ENCODE data around the gene PRC1.
"Not testable (repeated sequence)": the region's sequence is repeated elsewhere in the genome, so short reads cannot be mapped to it uniquely, and the experiment has no call there.

The PRC1 gene

DNA sequence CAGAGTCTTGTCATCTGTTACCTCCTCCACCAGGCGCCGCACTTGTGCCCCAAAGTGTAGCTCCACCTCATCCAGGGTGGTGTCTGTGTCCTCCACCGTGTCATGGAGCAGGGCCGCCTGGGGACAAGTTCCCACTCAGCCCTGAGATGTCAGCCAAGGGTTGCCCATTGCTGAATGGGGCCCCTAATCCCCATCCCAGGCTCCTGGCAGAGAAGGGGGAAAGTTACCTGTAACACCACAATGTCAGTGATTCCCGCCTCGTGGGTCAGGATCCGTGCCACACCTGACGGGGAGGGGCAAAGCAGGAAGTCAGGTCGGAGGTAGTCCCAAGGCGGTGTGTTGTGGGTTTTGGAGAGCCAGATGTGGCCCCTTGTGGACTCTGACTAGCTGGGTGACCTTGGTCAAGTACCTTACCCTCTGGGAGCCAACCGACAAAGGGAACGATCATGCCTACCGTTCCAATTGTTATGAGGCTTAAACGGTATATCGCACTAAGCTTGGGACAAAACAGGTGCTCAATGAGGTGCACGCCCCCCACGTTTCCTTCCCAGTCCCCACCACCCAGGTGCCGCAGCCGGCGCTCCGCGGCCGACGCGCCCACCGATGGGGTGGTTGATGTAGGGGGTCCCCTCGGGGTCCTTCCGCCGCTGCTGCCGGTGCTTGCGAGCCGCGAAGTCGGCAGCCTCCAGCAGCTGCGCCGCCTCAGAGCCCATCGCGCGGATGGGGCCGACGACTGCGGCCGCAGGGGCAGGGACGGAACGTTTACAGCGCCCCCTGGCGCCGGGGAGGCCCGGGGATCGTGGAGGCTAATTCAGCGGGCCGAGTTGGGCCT lies 62.3 kb downstream of the PRC1 start, which contains the start of gene HDDC3:
Gene HDDC3 (minus strand): TSS at position 722 of the 832 bp plus-strand sequence. CDS start 9 bp downstream, at position 713.
- peak; percentile 91 for DNase-seq

DNA sequence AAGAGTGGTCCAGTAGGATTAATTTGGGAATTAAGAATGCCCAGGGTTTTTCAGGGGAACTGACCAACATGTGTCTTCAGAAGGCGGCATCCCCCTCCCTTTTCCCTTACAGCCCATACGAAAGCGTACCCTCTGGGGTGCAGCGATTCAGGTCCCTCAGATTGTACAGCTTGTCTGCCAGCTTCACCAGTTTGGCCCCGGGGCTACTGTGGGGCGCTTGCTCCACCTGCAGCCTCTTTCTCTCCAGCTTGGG lies 62.8 kb downstream of the PRC1 start:
- DNase-seq = no peak

DNA sequence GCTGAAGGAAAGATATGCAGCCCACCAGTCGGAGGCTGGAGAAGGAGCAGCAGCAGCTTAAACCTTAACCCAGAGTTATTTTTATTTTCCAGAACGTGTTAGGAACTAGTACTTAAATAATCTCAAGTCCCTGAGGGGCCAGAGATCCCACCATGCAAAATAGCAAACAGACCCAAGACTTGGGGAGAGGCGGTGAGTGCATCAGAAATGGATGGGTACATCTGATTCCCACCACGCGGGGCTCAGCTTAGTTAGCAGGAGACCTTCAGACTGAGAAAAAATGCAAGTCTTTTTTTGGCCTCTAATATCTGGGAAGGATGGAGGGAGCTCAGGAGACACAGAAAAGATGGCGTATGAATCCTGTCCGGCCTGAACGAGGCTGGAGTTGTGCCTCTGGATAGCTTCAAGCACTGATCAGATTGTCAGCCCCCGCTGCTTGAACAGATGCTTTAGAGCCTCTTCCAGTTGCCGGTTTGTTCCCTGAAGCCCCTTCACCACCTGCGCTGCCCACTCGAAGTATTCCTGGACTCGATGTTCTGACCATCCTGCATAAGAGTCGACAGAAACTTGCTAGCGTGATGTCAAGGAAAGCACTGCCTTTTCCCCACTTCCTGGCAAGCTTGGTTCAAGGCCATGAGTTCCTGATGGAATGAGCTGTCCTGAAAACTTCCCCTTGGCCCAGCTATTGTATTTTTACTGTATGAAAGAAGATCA lies 63.3 kb downstream of the PRC1 start:
- DNase-seq = no peak

DNA sequence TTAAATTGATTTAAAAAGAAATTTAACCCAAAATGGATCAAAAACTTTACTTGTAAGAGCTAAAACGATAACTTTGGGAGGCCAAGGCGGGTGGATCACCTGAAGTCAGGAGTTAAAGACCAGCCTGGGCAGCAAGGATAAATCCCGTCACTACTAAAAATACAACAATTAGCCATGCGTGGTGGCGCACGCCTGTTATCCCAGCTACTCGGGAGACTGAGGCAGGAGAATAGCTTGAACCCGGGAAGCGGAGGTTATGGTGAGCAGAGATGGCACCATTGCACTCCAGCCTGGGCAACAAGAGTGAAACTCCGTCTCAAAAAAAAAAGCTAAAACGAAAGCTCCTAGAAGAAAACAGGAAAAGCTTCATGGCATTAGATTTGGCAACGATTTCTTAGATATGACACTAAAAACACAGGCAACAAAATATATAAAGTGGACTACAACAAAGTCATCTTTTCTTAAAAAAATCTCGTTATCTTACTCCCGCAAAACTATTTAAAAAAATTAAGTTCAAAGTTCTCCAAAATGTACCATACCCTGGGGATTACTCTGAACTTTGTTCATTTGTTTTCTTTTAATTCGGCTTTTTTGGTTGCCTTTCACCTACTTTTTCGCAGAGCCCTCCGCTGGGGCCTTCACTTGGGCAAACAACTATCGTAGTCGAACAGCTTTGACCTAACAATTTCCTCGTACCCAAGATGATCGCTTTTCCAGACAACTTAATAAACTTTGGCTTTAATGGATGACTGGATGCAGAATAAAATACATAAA lies 64.9 kb downstream of the PRC1 start:
- no peak for DNase-seq

DNA sequence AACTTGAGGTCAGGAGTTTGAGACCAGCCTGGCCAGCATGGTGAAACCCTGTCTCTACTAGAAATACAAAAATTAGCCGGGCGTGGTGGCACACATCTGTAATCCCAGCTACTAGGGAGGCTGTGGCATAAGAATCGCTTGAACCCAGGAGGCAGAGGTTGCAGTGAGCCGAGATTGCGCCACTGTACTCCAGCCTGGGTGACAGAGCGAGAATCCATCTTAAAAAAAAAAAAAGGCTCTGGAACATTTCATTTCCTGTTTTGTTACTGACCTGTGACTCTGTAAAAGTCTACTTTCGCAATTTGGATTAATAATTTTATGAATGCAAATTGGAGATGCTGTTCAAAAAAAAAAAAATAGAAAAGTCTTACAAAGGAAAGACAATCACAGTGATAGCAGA lies 66.2 kb downstream of the PRC1 start:
- not testable (repeated sequence) for DNase-seq

DNA sequence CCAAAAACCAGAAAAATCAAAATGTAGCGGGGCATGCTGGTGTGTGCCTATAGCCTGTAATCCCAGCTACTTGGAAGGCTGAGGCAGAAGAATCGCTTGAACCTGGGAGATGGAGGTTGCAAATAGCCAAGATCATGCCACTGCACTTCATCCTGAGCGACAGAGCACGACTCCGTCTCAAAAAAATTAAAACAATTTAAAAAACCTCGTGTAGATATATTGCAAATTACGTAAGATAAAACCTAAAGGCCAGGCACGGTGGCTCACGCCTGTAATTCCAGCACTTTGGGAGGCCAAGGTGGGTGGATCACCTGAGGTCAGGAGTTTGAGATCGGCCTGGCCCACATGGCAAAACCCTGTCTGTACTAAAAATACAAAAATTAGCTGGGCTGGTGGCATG lies 67.6 kb downstream of the PRC1 start:
- not testable (repeated sequence) for DNase-seq

DNA sequence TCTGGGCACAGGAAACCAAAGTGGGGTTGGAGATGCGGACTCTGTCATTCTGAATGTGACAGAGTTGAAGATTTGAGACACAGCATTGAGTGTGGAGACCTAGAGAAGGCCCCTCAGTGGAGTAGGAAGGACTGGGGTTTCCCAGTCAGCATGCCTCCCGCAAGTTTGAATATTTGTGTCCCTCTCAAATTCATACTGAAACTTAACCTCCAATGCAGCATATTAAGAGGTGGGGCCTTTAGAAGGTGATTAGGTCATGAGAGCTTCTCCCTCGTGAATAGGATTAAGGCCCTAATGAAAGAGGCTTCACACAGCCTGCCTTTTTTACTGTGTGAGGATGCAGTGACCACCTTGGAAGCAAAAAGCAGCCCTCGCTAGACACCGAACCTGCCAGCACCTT lies 70.0 kb downstream of the PRC1 start:
- no peak for DNase-seq

DNA sequence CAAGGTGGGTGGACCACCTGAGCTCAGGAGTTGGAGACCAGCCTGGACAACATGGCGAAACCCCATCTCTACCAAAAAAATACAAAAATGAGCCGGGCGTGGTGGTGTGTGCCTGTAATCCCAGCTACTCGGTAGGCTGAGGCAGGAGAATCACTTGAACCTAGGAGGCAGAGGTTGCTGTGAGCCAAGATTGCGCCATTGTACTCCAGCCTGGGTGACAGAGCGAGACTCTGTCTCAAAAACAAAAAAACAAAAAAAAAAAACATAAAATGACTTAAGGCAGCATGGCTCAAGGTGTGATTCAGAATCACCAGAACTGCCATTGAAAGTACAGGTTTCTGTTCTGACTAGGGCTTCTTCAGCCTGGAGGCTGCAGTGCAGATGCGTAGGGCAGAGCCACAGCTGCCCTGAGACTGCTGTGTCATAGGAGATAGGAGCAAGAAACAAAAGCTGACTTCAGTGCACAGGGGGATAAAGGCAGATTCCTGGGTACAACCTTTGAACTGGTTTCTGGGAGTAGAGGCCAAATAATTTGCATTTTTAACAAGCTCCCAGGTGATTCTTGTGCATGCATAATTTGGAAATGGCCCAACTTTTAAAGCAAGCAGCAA lies 71.5 kb downstream of the PRC1 start:
- not testable (repeated sequence) for DNase-seq

DNA sequence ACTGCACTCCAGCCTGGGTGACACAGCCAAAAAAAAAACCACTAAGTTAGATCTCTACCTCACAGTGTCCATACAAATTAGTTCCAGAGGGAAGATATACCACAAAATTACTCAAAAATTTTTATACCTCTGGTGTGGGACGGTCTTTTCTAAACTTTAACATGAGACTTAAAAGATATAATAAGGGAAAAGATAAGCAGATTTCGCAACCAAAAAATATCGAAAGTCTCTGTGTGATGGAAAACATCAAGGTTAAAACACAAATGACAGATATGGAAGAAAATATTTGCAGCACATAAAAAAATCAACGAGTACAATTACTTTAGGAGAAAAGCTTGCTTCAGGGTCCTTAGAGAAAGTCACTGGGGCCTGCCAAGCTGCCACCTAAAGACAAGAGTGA lies 72.4 kb downstream of the PRC1 start:
- DNase-seq = no peak

DNA sequence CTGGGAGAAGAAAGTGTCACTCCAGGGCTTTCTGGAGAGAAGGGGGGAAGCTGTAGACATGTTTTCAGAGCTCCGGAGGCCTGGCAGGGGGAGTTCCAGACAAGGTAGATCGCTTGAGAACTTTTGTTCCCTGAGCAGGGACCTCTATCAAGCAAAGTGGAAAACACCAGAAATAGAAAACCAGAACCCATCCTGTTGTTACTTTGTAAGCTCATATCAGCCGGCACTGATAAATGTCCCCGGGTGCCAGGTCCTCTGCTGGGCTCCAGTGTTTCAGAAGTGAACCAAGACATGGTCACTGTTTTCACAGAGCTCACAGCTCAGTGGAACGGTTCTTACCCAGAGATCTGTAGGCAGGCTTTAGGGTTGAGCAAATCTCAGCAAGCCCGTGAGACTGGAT lies 75.5 kb downstream of the PRC1 start:
- DNase-seq = no peak

DNA sequence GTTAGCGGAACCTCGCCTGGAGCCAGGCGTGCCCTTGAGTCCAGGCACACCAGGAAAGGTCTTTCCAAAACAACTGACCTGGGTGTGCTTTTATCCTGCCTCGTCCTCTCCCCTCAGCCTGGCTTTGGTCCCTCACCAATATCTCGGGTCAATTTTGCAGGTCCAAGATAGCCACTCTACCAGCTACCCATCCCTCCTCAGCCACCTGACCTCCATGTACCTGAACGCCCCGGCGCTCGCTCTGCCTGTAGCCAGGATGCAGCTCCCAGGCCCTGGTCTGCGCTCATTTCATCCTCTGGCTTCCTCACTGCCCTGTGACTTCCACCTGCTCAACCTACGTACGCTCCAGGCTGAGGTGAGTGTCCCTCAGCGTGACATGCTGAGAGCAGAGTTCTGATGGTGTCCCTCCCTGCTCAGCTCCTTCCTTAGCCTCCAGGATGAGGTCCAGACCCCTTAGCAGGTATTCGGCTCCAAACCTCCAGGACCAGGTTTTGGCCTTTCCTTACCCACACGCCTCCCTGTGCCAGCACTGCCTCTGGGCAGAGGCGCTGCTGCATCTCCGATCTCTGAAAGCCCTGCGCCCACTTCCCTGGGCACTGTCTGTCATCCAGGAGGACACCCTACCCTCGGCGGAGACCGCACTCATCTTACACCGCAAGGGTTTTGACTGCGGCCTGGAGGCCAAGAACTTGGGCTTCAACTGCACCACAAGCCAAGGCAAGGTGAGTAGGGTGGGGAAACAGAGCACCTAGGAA lies 76.1 kb downstream of the PRC1 start:
- DNase-seq = no peak

DNA sequence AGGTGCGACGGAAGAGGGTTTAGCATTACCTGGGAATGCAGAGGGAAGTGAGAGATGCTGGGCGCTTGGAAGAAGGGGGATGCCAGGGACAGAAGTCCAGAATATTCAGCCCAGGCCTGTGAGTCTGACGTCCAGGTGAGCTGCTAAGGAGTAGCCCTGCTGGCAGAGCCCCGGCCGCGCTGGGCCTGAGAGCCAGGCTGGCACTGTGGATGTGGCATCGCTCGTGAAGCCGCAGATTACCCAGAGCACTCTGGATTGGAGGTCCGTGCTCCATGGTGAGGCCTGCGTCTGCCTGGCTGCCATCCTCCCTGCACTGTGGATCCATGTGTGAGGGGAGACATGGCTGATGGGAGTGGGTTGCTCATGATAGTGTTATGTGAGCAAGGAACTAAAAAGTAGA lies 76.8 kb downstream of the PRC1 start:
- DNase-seq = no peak

DNA sequence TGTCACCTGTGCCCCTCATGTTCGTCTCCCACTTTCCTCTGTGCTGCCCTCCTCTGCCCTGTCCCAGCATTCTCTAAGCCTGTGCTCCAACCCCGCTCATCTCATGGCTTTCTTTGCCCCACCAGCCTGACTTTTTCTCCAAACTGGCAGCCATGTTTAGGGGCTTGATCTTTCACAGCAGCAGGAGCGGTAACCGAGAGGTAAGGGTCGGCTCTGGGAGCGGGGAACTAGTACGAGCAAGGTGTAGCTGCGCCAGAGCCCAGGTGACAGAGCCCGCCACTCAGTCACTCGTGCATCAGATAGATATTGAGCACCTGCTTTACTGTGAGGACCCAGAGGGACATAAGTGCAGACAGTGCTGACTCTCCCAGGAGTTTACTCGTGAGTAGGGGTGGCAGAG lies 77.9 kb downstream of the PRC1 start:
- no peak for DNase-seq
